HG03097 (cell line): ENCODE measurements around the gene MYBPC1.

Experiments used
- ATAC-seq: cut with Tn5 transposase; IDR thresholded peaks from one replicate; pipeline ENCODE4 v1.9.1; 2021; ENCODE audit not compliant: unreplicated experiment, low FRiP score

The MYBPC1 gene

DNA sequence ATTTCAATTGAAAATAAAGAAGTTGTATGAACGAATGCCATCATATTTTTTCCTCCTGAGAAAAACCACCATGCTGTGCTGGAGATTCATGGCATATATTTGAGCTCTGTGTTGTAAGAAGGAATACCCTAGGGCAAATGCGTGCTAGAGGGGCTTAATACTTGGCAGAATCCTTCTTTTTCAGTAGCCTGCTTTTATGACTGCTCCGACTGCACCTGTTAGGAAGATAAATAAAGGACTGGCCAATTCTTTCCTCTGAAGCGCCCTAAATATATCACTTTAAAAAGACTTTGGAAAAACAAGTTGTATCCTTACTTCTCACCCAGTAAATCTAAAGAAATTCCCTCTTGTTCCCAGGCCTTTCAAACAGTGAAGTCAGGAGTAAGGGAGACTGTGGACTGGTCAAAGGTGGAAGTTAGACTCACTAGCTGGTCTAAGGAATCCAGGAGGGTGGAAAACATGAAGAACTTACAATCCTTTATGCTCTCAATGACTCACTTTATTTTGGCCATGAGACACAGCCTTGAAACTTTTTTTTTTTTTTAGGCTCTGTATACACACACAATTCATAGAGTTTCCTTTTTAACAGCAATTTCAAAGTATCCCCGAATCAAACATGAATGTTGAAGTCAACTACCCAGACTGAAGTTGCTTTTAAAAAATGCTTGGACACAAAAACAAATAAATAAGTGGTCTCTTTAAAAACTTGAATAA is 5.2 kb downstream of the MYBPC1 start:
- no peak for ATAC-seq

DNA sequence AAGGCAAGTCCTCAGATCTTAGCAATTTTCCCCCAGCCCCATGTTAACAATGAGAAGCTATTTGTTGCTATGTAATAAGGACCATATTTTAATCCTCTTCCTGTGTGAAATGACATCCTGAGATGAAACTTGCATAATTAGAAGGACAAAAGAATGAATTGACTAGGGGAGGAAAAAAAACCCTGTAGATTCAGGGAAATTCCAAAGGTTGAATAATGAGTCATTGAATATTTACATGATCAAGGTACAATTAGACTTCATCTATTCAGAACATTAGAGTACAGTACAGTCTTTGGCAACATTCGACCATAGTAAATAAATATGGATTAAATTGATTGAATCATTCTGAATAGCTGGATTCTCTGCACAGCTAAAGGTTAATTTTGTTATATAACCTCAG is 9.4 kb downstream of the MYBPC1 start:
- ATAC-seq, result no peak

DNA sequence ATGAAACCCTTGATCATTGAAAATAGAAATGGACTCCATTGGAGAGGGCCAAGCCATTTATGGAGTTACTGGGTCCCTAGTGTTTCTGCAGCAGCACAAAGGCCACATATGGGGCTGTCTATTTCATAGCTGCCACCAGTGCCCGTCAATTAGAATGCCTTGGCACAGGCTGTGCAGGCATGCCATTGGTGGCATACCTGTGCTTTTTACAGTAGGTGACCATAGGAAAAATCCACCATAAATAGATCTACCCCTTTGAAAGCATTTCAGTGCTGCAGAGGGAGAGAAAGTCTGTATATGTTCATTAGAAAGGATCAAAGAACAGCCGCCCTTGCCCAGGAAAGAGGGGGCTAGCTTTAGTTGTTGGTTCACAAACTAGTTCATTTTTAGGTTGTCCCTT is 13.1 kb downstream of the MYBPC1 start:
- ATAC-seq, result no peak

DNA sequence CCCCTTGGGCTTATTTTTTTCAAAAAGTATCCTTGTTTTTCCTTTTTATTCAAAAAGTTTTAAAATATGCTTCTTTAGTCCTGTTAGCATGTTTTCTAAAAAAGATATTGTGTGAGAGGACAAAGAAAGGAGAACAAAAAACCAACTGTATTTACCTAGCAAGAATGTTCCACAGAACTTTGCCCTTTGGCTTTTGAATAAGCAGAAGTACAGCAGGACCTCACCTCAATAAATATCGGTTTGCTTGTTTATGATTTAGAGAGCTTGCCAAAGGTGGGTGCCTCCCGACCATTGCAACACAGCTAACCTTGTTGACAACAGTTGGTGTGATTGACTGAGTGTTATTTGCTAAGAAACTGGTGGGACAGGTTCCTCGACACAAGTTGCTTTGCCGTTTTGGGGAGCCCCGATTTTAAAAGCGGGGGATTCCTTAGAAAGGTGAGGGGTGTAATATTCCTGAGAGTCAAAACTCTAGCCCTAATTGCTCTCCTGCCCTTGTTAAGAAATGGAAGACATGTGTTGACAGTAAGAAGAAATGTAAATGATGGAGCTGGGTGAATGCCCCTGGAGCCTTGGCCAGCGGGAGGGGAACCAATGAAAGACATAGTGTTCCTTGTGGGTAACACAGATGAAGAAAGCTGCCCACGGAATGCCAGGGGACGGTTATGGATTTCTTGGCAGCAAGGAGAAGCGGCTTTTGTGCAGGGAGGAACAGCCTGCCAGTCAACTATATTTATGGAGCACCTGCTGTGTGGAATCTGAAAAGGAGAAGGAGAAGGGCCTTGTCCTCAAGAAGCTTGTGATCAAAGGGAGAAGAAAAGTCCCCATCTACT is 13.7 kb downstream of the MYBPC1 start:
- ATAC-seq, result no peak

DNA sequence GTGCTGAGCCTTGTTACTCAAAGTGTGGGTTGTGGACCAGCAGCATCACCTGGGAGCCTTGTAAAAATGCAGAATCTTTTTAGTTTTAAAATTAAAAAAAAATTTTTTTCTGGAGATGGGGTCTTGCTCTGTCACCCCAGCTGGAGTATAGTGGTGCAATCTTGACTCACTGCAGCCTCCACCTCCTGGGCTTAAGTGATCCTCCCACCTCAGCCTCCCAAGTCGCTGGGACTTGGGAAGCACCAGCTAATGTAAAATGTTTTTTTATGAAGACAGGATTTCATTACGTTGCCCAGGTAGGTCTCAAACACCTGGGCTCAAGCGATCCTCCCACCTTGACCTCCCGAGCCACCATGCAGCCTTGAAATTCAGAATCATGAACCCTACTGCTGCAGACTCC is 14.4 kb downstream of the MYBPC1 start:
- ATAC-seq, result no peak

DNA sequence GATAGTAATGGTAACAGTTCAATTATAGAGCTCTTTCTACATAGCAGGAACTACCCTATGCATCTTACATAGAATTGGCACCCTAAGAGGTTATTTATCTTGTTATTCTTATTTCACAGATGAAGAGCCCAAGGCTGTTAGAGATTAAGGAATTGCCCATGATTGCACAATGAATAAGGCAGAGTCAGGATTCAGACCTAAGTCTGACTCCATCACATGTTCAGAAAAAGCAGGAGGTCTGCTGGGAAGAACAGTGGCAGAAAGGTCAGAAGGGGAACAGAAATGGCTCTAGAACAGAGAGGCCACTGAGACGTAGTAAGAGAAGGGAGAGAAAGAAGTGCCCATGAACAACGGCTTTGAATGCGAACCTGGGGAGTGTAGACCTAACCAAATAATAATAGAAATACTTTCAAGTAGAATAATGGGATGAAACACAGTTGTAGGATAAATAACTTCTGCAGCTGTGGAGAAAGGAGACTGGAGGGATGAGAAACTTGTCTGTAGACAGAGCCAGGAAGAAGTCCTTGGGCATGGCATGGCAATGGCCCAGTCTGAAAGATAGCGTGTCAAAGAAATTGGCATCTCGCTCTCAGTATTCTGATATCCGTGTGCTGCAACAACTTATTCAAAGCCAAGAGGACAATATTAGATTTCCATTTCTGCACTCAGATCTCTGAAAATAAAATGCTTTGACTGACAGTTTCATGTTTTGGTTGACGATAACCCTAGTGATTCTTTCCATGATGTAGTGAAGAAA is 17.6 kb downstream of the MYBPC1 start:
- ATAC-seq, result no peak

DNA sequence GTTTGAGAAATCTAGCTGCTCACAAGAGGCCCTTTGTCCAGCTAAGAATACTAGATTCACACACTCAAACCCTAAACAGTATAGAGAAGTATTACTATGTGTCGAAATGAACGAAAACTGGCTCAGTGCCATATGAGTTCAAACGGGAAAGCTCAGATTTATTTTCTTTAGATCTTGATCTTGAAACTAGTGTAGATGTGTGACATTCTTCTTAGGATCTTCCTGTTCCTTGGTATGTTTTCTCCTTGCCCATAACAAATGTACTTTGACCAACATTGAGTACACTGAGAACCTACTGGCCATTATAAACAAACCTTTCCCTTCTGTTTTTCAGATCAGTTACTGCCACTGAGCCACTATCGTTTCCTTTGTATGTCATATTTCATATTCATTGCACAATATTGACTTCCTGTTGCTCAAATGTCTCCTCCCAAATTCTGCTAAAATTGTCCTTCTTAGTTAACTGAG is 21.3 kb downstream of the MYBPC1 start:
- no peak for ATAC-seq

DNA sequence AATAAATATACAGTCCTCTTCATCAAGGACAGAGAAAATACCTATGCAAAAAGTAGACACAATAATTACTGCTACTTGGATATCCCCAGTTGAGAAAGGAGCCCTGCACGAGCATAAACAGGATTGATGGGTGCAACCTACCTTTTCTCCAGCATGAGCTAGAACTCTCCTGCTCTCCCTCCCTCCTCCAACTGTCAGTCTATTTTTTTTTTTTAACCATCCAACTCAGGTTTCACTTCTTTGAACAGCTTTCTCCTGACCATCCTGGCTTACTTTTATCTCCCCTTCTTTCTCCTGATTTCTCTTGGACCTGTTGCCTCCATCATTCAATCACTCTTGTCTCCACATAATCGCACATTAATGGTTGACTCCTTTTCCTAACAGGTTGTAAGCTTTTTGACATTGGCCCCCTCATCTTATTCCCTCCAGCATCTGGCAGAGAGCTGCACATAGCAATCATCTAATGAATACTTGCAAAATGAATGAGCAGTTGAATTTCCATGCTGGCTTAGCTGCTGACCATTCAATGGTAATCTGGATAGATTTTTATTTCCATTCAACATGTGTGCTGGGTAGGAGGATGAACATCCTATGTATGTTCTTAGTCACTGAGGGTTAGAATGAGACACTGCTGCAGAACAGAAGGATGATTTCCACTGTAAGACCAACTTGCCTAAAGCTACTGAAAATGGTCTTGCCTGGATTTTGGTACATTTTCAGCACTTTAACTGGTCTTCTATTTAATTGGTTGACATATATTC is 24.4 kb downstream of the MYBPC1 start:
- no peak for ATAC-seq

DNA sequence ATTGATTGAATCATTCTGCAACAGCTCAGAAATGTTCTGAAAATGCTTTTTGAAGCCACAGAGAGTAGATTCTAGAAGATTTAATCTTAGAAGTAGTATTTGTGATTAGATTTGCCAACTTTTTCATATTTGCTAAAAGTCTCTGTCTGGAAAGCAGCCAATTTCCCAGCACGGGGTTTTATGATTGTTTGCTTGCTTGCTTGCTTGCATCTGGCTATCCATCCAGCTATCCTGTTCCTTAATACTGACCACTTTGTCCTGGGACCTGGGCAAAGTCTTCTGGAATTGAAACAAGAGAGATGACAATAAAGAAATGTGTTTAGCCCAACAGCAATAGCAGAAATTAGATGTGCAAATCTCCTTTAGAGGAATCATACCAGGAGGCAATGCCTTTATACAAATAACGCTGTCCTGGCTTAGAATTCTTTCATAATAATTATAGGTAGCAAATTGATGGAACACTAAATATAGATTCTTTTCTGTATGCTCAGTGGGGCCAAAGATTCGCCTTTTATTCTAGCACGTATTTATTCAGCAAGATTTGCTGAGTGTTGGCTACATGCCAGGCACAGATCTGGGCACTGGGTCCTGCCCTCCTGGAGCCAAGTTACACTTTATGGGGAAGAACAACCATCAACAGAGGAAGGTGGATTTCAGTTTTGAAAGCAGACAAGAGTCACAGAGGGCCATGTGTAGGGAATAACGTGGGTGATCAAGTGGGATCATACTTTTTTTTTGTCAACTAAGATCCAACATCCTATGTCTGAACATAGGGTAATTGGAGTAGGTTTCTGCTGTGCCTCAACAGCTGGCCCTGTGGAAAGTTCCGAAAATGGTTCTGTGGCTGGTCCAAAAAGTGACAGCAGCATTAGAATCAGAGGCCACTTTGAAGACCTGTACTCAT is 25.3 kb downstream of the MYBPC1 start:
- ATAC-seq, result no peak

DNA sequence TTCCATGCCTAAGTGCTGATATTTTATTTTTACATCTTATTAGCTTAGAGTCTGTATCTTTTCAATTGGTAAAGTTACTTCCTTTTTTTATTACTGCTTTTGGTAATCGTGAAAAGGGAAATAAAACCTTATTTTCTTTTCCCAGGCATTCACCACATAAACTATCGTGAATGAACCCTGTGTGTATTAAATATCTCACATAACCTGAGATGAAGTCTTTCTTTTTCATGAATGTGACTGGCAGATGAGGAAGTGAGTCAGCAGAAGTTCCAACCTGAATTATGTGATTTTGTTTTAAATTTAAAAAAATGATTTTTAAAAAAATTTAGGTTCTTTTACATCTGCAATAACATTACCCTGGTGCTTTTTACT is 26.0 kb downstream of the MYBPC1 start:
- no peak for ATAC-seq

DNA sequence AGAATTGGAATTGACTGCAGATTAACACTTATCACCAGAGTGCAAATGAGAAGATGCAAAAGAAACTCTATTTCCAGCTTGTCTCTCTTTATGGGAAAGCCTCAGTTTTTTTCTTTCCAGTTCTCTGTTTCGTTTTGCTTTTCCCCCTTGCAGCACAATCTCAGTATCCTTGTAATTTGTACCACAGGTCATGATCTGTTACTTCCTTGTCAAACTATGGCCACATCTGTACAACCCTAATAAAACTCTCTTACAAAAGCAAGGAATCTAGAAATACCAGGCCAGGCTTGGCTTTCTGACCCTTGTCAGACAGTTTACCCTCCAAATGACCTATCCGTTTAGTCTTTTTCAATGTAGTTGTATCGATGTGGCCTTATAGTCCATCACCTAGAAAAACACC is 33.9 kb downstream of the MYBPC1 start:
- ATAC-seq, result no peak

DNA sequence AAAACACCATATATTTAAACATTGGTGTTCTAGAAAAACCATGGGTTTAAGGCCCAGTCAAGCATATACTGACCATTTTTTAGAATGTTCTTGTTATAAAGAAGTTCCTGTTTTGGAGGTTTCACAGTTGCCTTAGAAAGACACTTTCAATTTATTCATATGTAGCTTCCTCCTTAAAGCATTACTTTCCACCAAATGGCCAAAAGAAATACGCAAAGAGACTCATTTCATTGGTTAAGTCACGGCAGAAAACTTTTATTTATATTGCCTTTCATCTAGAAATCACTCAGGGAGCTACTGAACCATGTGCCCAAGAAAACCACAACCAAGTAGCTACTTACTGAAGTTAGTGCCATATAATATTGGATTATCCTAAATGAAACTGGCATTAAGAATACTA is 40.0 kb downstream of the MYBPC1 start:
- peak; percentile 87 for ATAC-seq

DNA sequence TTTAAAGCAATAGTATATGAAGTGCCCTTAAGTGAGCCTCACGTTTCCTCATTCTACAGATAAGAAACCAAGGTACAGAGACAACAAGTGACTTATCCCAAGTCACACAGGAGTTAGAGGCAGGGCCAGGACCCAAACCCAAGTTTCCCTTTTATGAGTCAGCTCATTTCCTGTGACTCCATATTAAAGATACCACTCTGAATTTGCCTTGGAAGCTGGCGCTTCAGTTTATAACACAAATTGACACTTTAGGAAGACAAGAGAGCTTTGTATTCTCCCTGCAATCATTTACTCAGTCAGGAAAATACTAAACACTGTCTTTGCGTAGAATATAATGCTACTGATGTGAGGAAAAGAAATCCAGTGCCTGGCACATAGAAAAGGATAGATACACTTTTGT is 43.2 kb downstream of the MYBPC1 start:
- ATAC-seq, result no peak

DNA sequence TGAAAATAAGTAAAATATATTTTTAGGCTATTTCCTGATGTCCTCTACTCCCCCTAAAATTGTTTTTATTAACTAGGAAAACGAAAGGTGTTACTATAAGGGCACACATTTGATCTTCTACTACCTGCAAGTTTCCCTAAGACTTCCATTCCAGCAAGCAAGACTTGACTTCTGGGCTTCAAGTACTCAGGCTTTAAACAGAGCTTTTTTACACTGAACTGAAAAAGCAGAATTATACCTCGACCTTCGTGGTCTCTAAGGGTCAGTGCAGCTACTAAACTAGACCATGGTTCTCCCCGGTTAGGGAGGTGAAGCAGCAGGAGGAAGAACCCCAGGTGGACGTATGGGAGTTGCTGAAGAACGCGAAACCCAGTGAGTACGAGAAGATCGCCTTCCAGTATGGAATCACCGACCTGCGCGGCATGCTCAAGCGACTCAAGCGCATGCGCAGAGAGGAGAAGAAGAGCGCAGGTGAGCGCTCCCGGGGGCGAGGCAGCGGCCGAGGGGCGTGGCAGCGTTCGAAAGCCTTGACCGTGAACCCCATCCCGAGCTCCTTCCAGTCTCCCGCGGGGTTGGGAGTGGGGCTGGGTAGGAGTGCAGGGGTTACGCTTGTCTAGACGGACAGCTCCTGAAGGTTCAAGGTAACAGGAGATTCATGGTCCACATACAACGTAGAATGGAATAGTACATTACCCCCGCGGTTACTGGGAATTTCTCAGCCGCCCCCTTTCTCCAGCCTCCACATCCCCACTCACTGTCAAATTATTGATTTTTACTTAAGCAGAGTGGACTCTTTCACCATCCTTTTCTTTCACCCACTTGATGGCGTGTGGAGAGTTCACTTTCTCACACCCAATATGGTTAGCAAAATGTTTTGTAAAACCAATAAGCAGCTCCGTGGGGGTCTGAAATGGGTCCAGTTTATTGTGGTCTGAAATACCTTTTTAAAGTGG is 47.6 kb downstream of the MYBPC1 start:
- ATAC-seq, result no peak

DNA sequence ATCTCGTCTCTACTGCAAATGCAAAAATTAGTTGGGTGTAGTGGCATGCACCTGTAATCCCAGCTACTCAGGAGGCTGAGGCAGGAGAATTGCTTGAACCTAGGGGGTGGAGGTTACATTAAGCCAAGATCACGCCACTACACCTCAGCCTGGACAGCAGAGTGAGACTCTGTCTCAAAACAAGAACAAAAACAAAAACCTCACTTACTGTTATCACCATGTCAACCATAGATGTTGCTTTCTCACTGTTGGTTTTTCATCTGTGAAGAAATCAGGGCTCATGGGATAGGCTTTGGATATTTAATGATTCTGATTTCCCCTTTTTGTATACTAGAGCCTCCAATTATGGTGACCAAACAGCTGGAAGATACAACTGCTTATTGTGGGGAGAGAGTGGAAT is 52.9 kb downstream of the MYBPC1 start:
- no peak for ATAC-seq

DNA sequence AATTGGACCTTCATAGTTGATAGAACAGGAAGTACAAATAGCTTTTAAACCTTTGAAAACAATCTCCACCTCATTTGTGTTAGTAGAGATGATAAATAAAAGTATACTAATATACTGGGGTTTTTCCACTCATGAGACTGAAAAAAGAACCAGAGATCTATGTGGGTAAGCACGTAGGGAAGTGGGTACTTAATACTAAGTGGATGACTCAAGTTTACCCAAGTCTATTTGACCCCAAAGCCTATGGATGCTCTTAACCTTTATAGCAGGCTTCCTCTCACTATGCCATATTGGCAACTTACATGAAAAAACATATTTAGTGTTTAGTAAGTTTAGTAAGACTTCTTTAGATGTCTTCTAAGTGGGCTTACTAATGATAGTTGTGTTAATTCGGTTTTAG is 53.4 kb downstream of the MYBPC1 start:
- no peak for ATAC-seq

DNA sequence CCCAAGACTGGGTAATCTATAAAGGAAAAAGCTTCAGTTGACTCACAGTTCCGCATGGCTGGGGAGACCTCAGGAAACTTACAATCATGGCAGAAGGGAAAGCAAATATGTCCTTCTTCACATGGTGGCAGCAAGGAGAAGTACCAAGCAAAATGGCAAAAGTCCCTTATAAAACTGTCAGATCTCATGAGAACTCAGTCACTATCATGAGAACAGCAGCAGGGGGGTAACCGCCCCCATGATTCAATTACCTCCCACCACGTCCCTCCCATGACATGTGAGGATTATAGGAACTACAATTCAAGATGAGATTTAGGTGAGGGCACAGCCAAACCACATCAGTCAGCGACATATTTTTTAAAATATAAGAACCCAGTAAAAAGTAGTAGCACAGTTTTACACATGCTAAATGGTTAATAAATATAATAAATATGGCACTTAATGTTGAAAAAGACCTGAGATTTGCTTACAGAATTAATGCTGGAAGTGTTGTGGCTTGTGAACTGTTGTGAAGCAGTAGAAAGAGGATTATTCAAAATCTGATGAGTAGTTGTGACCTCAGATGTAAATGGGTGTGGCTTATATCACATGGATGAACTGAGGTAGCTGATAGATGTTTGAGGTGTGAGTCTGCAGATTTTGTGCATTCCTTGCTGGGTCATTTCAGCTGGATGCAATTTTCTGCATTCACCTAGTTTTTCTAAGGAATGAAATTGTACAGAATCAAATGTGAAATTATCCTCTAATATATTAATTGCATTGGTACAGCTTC is 55.8 kb downstream of the MYBPC1 start:
- no peak for ATAC-seq

DNA sequence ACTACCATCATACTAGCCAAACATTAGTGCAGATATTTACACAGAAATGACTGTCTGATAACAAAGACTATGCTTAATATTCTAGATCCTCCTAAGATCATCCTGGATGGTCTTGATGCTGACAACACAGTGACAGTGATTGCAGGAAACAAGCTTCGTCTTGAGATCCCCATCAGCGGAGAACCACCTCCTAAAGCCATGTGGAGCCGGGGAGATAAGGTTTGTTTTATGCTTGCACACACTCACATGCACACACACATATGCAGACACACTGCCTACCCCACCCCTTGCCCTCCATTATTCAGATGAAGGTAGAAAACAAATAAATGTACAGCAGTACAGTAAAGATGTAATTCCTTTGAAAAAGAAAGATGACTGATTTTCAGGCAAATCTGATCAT is 58.3 kb downstream of the MYBPC1 start:
- no peak for ATAC-seq
